ENCODE results near the gene PTPRM.

The PTPRM gene

GRCh38 chr18:8351161-8351560 is 784.0 kb downstream of the PTPRM start:
- no peak for DNase-seq

- no peak for DNase-seq
Observed at GRCh38 chr18:8354304-8354703, 787.2 kb downstream of the PTPRM start.

GRCh38 chr18:8356001-8356400 is 788.9 kb downstream of the PTPRM start:
- DNase-seq, result no peak

GRCh38 chr18:8357320-8357719 is 790.2 kb downstream of the PTPRM start:
- no peak for DNase-seq

- no peak for DNase-seq
Observed at GRCh38 chr18:8358033-8358765, 791.1 kb downstream of the PTPRM start.

- no peak for DNase-seq
Observed at GRCh38 chr18:8359076-8359475, 792.0 kb downstream of the PTPRM start.

- DNase-seq, result no peak
Observed at GRCh38 chr18:8359481-8359880, 792.4 kb downstream of the PTPRM start.

- no peak for DNase-seq
Observed at GRCh38 chr18:8361941-8362471, 794.9 kb downstream of the PTPRM start.

GRCh38 chr18:8362863-8363262 is 795.7 kb downstream of the PTPRM start:
- DNase-seq, result no peak

- no peak for DNase-seq
Observed at GRCh38 chr18:8364385-8364784, 797.3 kb downstream of the PTPRM start.

GRCh38 chr18:8365006-8365405 is 797.9 kb downstream of the PTPRM start:
- DNase-seq, result no peak

GRCh38 chr18:8365528-8365927 is 798.4 kb downstream of the PTPRM start:
- no peak for DNase-seq

- no peak for DNase-seq
Observed at GRCh38 chr18:8366070-8366469, 799.0 kb downstream of the PTPRM start.

GRCh38 chr18:8366656-8367055 is 799.5 kb downstream of the PTPRM start:
- DNase-seq, result no peak

GRCh38 chr18:8367217-8367988 is 800.3 kb downstream of the PTPRM start:
- no peak for DNase-seq

GRCh38 chr18:8368512-8369217 is 801.5 kb downstream of the PTPRM start:
- DNase-seq, result no peak

GRCh38 chr18:8373486-8373885 is 806.4 kb downstream of the PTPRM start:
- DNase-seq, result no peak

GRCh38 chr18:8374676-8375075 is 807.6 kb downstream of the PTPRM start:
- no peak for DNase-seq

- no peak for DNase-seq
Observed at GRCh38 chr18:8375249-8375648, 808.1 kb downstream of the PTPRM start.

GRCh38 chr18:8376113-8376512 is 809.0 kb downstream of the PTPRM start:
- DNase-seq, result no peak

GRCh38 chr18:8379187-8379941 is 812.2 kb downstream of the PTPRM start:
- no peak for DNase-seq

GRCh38 chr18:8380006-8380405 is 812.9 kb downstream of the PTPRM start:
- no peak for DNase-seq

- DNase-seq, result no peak
Observed at GRCh38 chr18:8380926-8381325, 813.8 kb downstream of the PTPRM start.
